ENCODE data around the gene PHLDA3.

The PHLDA3 gene

DNA sequence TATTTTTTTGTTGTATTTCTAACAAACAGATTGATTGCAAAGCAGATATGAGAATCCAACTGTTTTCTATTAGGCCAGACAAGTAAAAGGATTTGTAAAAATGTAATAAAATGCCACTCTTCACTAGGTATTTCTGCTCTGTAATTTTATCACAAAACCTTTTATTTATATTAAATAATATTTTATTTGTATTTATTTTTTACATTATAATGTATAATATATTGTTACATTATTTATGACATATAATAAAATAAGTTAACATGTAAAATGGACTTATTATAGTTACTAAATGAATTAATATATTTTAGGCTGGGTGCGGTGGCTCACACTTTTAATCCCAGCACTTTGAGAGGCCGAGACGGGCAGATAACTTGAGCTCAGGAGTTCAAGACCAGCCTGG, 34.7 kb downstream of the PHLDA3 start:
- ATAC-seq (ENCODE audit: insufficient read depth, low read depth) (no peak), DNase-seq (no peak)
- Histone ChIP-seq H2AFZ (ENCODE audit: low read depth, low read length) (no peak overlapping the region), H4K20me1 (ENCODE audit: insufficient read depth, low read length) (no peaks in the 10 kb centered on the region), H3K27me3 (ENCODE audit: insufficient read depth, low read length, poor library complexity) (no peaks in the 10 kb centered on the region), H3K79me2 (ENCODE audit: insufficient read depth, low read length) (no peaks in the 10 kb centered on the region), H3K4me3 (ENCODE audit: low read depth in 1 of 2, low read length in 2 of 2) (no peak overlapping the region), H3K4me1 (ENCODE audit: insufficient read depth, low read length) (peaks cover 6% of the 10 kb centered on the region; the same call in 1 of the 2 replicates), H3K9me3 (ENCODE audit: insufficient read depth, low read length, severe bottlenecking) (no peaks in the 10 kb centered on the region), H3K27ac (ENCODE audit: low read length) (no peak overlapping the region), H3K9ac (ENCODE audit: low read depth, low read length) (no peak overlapping the region), H3K4me2 (ENCODE audit: insufficient read depth, low read length) (no peak overlapping the region), H3K36me3 (ENCODE audit: insufficient read depth, low read length) (no peaks in the 10 kb centered on the region)
- TF ChIP-seq, protein P1, sequence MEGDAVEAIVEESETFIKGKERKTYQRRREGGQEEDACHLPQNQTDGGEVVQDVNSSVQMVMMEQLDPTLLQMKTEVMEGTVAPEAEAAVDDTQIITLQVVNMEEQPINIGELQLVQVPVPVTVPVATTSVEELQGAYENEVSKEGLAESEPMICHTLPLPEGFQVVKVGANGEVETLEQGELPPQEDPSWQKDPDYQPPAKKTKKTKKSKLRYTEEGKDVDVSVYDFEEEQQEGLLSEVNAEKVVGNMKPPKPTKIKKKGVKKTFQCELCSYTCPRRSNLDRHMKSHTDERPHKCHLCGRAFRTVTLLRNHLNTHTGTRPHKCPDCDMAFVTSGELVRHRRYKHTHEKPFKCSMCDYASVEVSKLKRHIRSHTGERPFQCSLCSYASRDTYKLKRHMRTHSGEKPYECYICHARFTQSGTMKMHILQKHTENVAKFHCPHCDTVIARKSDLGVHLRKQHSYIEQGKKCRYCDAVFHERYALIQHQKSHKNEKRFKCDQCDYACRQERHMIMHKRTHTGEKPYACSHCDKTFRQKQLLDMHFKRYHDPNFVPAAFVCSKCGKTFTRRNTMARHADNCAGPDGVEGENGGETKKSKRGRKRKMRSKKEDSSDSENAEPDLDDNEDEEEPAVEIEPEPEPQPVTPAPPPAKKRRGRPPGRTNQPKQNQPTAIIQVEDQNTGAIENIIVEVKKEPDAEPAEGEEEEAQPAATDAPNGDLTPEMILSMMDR (IDR thresholded peaks at IDR 0.05; ENCODE audit: borderline replicate concordance, extremely low read depth, low read length, poor library complexity, severe bottlenecking) = no peak
- no peak for TF ChIP-seq EZH2 (IDR thresholded peaks at IDR 0.05; ENCODE audit: borderline replicate concordance, low read depth, low read length, severe bottlenecking)

DNA sequence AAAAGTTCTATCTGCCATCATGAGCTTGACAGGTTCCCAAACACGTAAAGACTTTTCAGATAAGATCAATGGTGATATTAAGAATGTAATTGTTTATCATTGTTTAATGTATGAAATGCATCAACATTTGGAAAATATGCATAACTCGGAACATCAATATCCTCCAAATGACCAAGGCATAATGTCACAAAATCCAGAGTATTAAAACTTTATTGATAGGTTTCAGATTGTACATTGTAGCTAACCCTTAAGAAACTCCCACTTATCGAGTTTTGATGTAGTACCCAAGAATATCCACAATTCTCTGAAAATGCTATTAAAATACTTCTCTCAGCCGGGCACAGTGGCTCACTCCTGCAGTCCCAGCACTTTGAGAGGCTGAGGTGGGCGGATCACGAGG, 35.4 kb downstream of the PHLDA3 start:
- Histone ChIP-seq H3K4me1 (ENCODE audit: insufficient read depth, low read length) (peaks cover 6% of the 10 kb centered on the region; the same call in 1 of the 2 replicates), H3K4me3 (ENCODE audit: low read depth in 1 of 2, low read length in 2 of 2) (no peak overlapping the region), H3K9me3 (ENCODE audit: insufficient read depth, low read length, severe bottlenecking) (no peaks in the 10 kb centered on the region), H3K9ac (ENCODE audit: low read depth, low read length) (no peak overlapping the region), H4K20me1 (ENCODE audit: insufficient read depth, low read length) (no peaks in the 10 kb centered on the region), H3K4me2 (ENCODE audit: insufficient read depth, low read length) (no peak overlapping the region), H3K79me2 (ENCODE audit: insufficient read depth, low read length) (no peaks in the 10 kb centered on the region), H3K36me3 (ENCODE audit: insufficient read depth, low read length) (no peaks in the 10 kb centered on the region), H2AFZ (ENCODE audit: low read depth, low read length) (no peak overlapping the region), H3K27ac (ENCODE audit: low read length) (no peak overlapping the region), H3K27me3 (ENCODE audit: insufficient read depth, low read length, poor library complexity) (peaks cover 3% of the 10 kb centered on the region)
- DNase-seq = no peak
- ATAC-seq (ENCODE audit: insufficient read depth, low read depth) = no peak
- TF ChIP-seq, protein P1 (IDR thresholded peaks at IDR 0.05; ENCODE audit: borderline replicate concordance, extremely low read depth, low read length, poor library complexity, severe bottlenecking) = no peak
- TF ChIP-seq EZH2 (IDR thresholded peaks at IDR 0.05; ENCODE audit: borderline replicate concordance, low read depth, low read length, severe bottlenecking) = no peak

DNA sequence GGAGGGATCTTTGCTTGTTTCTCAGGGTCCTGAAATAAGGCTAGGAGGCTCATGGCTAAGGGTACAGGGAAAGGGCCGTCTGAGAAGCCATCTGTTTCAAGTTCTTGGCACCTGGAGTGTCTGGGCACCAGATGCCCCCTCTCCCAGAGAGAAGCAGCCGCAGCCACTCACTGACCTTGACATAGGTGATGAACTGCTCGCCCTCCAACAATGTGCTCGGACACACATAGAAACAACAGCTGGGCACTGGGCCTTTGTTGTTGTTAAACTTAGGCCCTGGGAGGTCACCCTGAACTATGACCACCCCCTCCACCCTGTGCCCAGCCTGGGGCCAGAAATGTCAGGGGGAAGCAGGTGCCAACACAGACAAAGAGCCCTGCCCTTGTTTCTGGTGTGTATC, 38.2 kb downstream of the PHLDA3 start:
- Histone ChIP-seq H3K79me2 (ENCODE audit: insufficient read depth, low read length) (no peaks in the 10 kb centered on the region), H2AFZ (ENCODE audit: low read depth, low read length) (no peak overlapping the region), H3K4me3 (ENCODE audit: low read depth in 1 of 2, low read length in 2 of 2) (no peak overlapping the region), H3K9me3 (ENCODE audit: insufficient read depth, low read length, severe bottlenecking) (no peaks in the 10 kb centered on the region), H3K27me3 (ENCODE audit: insufficient read depth, low read length, poor library complexity) (peaks cover 20% of the 10 kb centered on the region), H3K4me2 (ENCODE audit: insufficient read depth, low read length) (no peak overlapping the region), H3K27ac (ENCODE audit: low read length) (no peak overlapping the region), H3K4me1 (ENCODE audit: insufficient read depth, low read length) (peaks cover 4% of the 10 kb centered on the region; the same call in 1 of the 2 replicates), H3K9ac (ENCODE audit: low read depth, low read length) (no peak overlapping the region), H4K20me1 (ENCODE audit: insufficient read depth, low read length) (0 out of 2 replicates have a peak, but pooled peaks cover 3% of the 10 kb centered on the region), H3K36me3 (ENCODE audit: insufficient read depth, low read length) (no peaks in the 10 kb centered on the region)
- no peak for DNase-seq
- ATAC-seq (ENCODE audit: insufficient read depth, low read depth) = no peak
- TF ChIP-seq, protein P1 (IDR thresholded peaks at IDR 0.05; ENCODE audit: borderline replicate concordance, extremely low read depth, low read length, poor library complexity, severe bottlenecking) = no peak
- TF ChIP-seq EZH2 (IDR thresholded peaks at IDR 0.05; ENCODE audit: borderline replicate concordance, low read depth, low read length, severe bottlenecking) = no peak

Data from DND-41 (cell line).